ENCODE results near the gene NFXL1.

GRCh38 chr4:47798165-47798564, 116.2 kb downstream of the NFXL1 start:
- no peak for TF ChIP-seq CTCF (IDR thresholded peaks at IDR 0.05; ENCODE audit: low read length)
- TF ChIP-seq EZH2 (IDR thresholded peaks at IDR 0.05; ENCODE audit: borderline replicate concordance, low read length) = no peak

All from OCI-LY1 (cell line).